Smooth muscle cell of the coronary artery (primary cell): ENCODE data around the gene MAP4K3. TPM values are rescaled to one million over a fixed set of nuclear protein-coding genes. Genes with fewer than 3 reads are reported as not detected.

ENCODE experiments used
- total RNA-seq: library from RNA; depleted of rRNA; stranded (reverse); fragments of >200 nt; gene quantifications from 2 replicates; pipeline ENCODE4 v1.2.3, GENCODE V29; 2014; ENCODE audit warnings: low replicate concordance

Gene MAP4K3
- total RNA-seq, result 24.5 and 33.7 TPM in 2 replicates

DNA sequence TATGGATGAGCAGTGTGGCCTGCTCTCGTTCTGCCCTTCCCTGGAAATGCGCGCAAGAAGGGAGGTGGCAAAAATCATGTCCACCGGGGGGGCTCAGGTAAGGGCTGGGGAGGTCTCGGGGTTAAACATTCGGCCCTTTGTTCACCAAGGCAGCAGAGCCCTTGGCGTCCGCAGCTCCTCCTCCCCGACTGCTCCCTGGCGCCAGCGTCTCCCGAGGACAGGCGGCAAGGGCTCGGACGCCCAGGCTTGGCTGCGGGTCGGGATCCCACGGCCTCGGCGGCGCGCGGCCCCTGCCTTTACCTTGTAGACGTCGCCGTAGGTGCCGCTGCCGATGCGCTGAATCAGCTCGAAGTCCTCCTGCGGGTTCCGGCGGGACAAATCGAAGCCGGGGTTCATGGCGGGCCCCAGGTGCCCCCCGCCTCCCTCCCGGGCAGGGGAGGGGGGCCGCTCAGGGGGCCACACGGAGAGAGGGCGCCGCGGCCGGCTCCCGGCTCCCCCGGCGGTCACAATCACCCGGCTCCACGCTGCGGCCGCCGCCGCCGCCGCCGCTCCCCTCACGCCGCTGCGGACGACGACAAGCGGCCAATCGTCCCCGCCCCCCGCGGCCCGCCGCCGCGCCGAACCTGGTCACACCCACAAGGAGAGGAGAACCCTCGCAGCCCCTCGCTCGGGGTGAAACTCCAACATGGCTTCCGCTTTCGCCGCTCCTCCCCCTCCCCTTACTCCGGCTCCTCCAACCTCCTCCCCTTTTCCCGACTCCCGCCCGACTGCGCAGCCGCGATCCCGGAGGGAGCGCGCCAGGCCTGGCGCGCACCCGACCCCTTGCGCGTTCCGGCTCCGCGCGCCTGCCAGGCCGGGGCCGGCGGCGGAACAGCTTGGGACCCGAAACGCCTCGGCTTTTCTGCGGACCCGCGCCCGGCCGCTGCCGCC lies at the start of gene MAP4K3:
Gene MAP4K3 (minus strand): TSS at position 694 of the 930 bp plus-strand sequence. CDS start 298 bp downstream, at position 396.

DNA sequence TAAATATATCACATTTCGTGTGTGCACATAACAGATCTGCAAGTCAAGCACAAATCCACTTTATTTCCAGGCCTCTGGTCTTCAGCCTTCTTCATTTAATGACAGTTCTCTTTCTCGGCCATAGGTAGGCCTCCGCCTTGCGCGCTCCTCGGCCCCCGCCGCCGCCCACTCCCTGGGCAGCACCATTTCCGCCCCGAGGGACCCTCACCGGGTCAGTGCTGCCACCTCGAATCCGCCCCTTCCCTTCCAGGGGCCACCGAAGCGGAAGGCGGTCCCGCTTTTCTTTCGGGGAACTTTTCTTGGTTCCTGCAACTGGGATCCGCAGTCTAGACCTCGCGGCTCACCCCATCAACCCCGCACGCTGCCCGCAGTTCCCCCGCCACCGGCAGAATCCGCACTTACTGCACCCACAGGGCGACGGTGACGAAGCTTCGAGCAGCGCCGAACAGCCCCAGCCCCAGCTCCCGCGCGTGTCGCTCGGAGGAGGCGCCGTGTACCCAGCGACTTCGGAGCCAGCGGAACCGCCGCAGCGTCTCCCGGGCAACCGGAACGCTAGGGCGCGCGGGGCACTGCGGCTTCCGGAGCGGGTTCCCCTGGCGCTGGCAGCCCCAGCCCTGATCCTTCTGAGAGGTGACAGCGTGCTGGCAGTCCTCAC lies 193.5 kb downstream of the MAP4K3 start, which contains the start of gene CDKL4:
Gene CDKL4 (minus strand): TSS at position 502 of the 655 bp plus-strand sequence.

Other genes starting within 250 kb of the MAP4K3 start
- gene CDKL4, start 193.3 kb downstream of the MAP4K3 start, total RNA-seq, result 0.82 and 1.2 TPM in 2 replicates
- 0.23 and 3.5 TPM in 2 replicates for gene TMEM178A, start 228.6 kb upstream of the MAP4K3 start, total RNA-seq